Measurements from ENCODE around the gene PRIM2.
"Not testable (repeated sequence)": the region's sequence is repeated elsewhere in the genome, so short reads cannot be mapped to it uniquely, and the experiment has no call there.

PRIM2 gene

GRCh38 chr6:57489887-57490286 lies 172.5 kb downstream of the PRIM2 start:
- not testable (repeated sequence) for H3K27ac ChIP-seq (ENCODE audit: low read length); H3K4me3 ChIP-seq (ENCODE audit: low read length); H3K27me3 ChIP-seq (ENCODE audit: control insufficient read depth, insufficient read depth, low read length); H3K36me3 ChIP-seq (ENCODE audit: control insufficient read depth, low read depth, low read length); H3K9me3 ChIP-seq (ENCODE audit: control insufficient read depth, low read depth, low read length); H3K9ac ChIP-seq (ENCODE audit: low read length)
- H3K4me1 ChIP-seq (ENCODE audit: control insufficient read depth, low read depth, low read length): peaks cover 22% of the 10 kb centered on the region

- not testable (repeated sequence) for H3K4me3 ChIP-seq (ENCODE audit: low read length); H3K27ac ChIP-seq (ENCODE audit: low read length); H3K9ac ChIP-seq (ENCODE audit: low read length); H3K27me3 ChIP-seq (ENCODE audit: control insufficient read depth, insufficient read depth, low read length); H3K36me3 ChIP-seq (ENCODE audit: control insufficient read depth, low read depth, low read length); H3K9me3 ChIP-seq (ENCODE audit: control insufficient read depth, low read depth, low read length)
- H3K4me1 ChIP-seq (ENCODE audit: control insufficient read depth, low read depth, low read length): peaks cover 22% of the 10 kb centered on the region
These were observed 174.4 kb downstream of the PRIM2 start for GRCh38 chr6:57491795-57492194.

GRCh38 chr6:57496251-57496650 lies 178.8 kb downstream of the PRIM2 start:
- H3K4me1 ChIP-seq (ENCODE audit: control insufficient read depth, low read depth, low read length): peaks cover 17% of the 10 kb centered on the region
- H3K27me3 ChIP-seq (ENCODE audit: control insufficient read depth, insufficient read depth, low read length); H3K9me3 ChIP-seq (ENCODE audit: control insufficient read depth, low read depth, low read length); H3K27ac ChIP-seq (ENCODE audit: low read length); H3K4me3 ChIP-seq (ENCODE audit: low read length); H3K9ac ChIP-seq (ENCODE audit: low read length); H3K36me3 ChIP-seq (ENCODE audit: control insufficient read depth, low read depth, low read length): not testable (repeated sequence)

GRCh38 chr6:57500368-57501021 lies 183.1 kb downstream of the PRIM2 start:
- H3K27ac ChIP-seq (ENCODE audit: low read length); H3K27me3 ChIP-seq (ENCODE audit: control insufficient read depth, insufficient read depth, low read length); H3K4me3 ChIP-seq (ENCODE audit: low read length); H3K4me1 ChIP-seq (ENCODE audit: control insufficient read depth, low read depth, low read length); H3K9me3 ChIP-seq (ENCODE audit: control insufficient read depth, low read depth, low read length); H3K9ac ChIP-seq (ENCODE audit: low read length); H3K36me3 ChIP-seq (ENCODE audit: control insufficient read depth, low read depth, low read length): not testable (repeated sequence)

GRCh38 chr6:57502387-57502786 lies 185.0 kb downstream of the PRIM2 start:
- not testable (repeated sequence) for H3K9me3 ChIP-seq (ENCODE audit: control insufficient read depth, low read depth, low read length); H3K4me1 ChIP-seq (ENCODE audit: control insufficient read depth, low read depth, low read length); H3K27me3 ChIP-seq (ENCODE audit: control insufficient read depth, insufficient read depth, low read length); H3K4me3 ChIP-seq (ENCODE audit: low read length); H3K27ac ChIP-seq (ENCODE audit: low read length); H3K36me3 ChIP-seq (ENCODE audit: control insufficient read depth, low read depth, low read length); H3K9ac ChIP-seq (ENCODE audit: low read length)

GRCh38 chr6:57505251-57505650 lies 187.8 kb downstream of the PRIM2 start:
- not testable (repeated sequence) for H3K27ac ChIP-seq (ENCODE audit: low read length); H3K9me3 ChIP-seq (ENCODE audit: control insufficient read depth, low read depth, low read length); H3K4me1 ChIP-seq (ENCODE audit: control insufficient read depth, low read depth, low read length); H3K4me3 ChIP-seq (ENCODE audit: low read length); H3K36me3 ChIP-seq (ENCODE audit: control insufficient read depth, low read depth, low read length); H3K27me3 ChIP-seq (ENCODE audit: control insufficient read depth, insufficient read depth, low read length); H3K9ac ChIP-seq (ENCODE audit: low read length)

- not testable (repeated sequence) for H3K9me3 ChIP-seq (ENCODE audit: control insufficient read depth, low read depth, low read length); H3K4me3 ChIP-seq (ENCODE audit: low read length); H3K27ac ChIP-seq (ENCODE audit: low read length); H3K4me1 ChIP-seq (ENCODE audit: control insufficient read depth, low read depth, low read length); H3K36me3 ChIP-seq (ENCODE audit: control insufficient read depth, low read depth, low read length); H3K27me3 ChIP-seq (ENCODE audit: control insufficient read depth, insufficient read depth, low read length); H3K9ac ChIP-seq (ENCODE audit: low read length)
These were observed 193.0 kb downstream of the PRIM2 start for GRCh38 chr6:57510390-57510789.

- not testable (repeated sequence) for H3K9me3 ChIP-seq (ENCODE audit: control insufficient read depth, low read depth, low read length); H3K36me3 ChIP-seq (ENCODE audit: control insufficient read depth, low read depth, low read length); H3K27me3 ChIP-seq (ENCODE audit: control insufficient read depth, insufficient read depth, low read length); H3K9ac ChIP-seq (ENCODE audit: low read length); H3K27ac ChIP-seq (ENCODE audit: low read length); H3K4me3 ChIP-seq (ENCODE audit: low read length); H3K4me1 ChIP-seq (ENCODE audit: control insufficient read depth, low read depth, low read length)
These were observed 197.7 kb downstream of the PRIM2 start for GRCh38 chr6:57515171-57515570.

GRCh38 chr6:57515845-57516244 lies 198.4 kb downstream of the PRIM2 start:
- H3K9me3 ChIP-seq (ENCODE audit: control insufficient read depth, low read depth, low read length); H3K9ac ChIP-seq (ENCODE audit: low read length); H3K27ac ChIP-seq (ENCODE audit: low read length); H3K4me3 ChIP-seq (ENCODE audit: low read length); H3K4me1 ChIP-seq (ENCODE audit: control insufficient read depth, low read depth, low read length); H3K27me3 ChIP-seq (ENCODE audit: control insufficient read depth, insufficient read depth, low read length); H3K36me3 ChIP-seq (ENCODE audit: control insufficient read depth, low read depth, low read length): not testable (repeated sequence)

- not testable (repeated sequence) for H3K36me3 ChIP-seq (ENCODE audit: control insufficient read depth, low read depth, low read length); H3K9me3 ChIP-seq (ENCODE audit: control insufficient read depth, low read depth, low read length); H3K27me3 ChIP-seq (ENCODE audit: control insufficient read depth, insufficient read depth, low read length); H3K4me3 ChIP-seq (ENCODE audit: low read length); H3K4me1 ChIP-seq (ENCODE audit: control insufficient read depth, low read depth, low read length); H3K9ac ChIP-seq (ENCODE audit: low read length); H3K27ac ChIP-seq (ENCODE audit: low read length)
These were observed 199.3 kb downstream of the PRIM2 start for GRCh38 chr6:57516776-57517175.

GRCh38 chr6:57519198-57519597 lies 201.8 kb downstream of the PRIM2 start:
- not testable (repeated sequence) for H3K27ac ChIP-seq (ENCODE audit: low read length); H3K9me3 ChIP-seq (ENCODE audit: control insufficient read depth, low read depth, low read length); H3K27me3 ChIP-seq (ENCODE audit: control insufficient read depth, insufficient read depth, low read length); H3K9ac ChIP-seq (ENCODE audit: low read length); H3K36me3 ChIP-seq (ENCODE audit: control insufficient read depth, low read depth, low read length); H3K4me1 ChIP-seq (ENCODE audit: control insufficient read depth, low read depth, low read length)
- peak overlapping the region; percentile 6 for H3K4me3 ChIP-seq (ENCODE audit: low read length)

- H3K27me3 ChIP-seq (ENCODE audit: control insufficient read depth, insufficient read depth, low read length); H3K9ac ChIP-seq (ENCODE audit: low read length); H3K4me3 ChIP-seq (ENCODE audit: low read length); H3K9me3 ChIP-seq (ENCODE audit: control insufficient read depth, low read depth, low read length); H3K4me1 ChIP-seq (ENCODE audit: control insufficient read depth, low read depth, low read length); H3K27ac ChIP-seq (ENCODE audit: low read length); H3K36me3 ChIP-seq (ENCODE audit: control insufficient read depth, low read depth, low read length): not testable (repeated sequence)
These were observed 203.7 kb downstream of the PRIM2 start for GRCh38 chr6:57521085-57521484.
